Posterior cingulate gyrus (tissue), 11 donors: ENCODE results near the gene PSMD5.

Experiments used
- DNase-seq, 10 donors: peaks; one replicate each; pipeline versions ENCODE4 v3.0.0 to v3.0.0-alpha.2; 2020 to 2021; ENCODE audit warnings: mixed read lengths in 3 of 10
- intact Hi-C: fragments of 100-400 bp; cut with DNase I; formaldehyde crosslinking; loops from one replicate; pipeline ENCODE4 v1.15.1; 2023

The PSMD5 gene

GRCh38 chr9:120860083-120860482 lies 17.4 kb upstream of the PSMD5 start:
- peak in 1 of 10 donors; percentile 61 for DNase-seq
- intact Hi-C loops = no loop called here

- DNase-seq = no peak
- intact Hi-C loops = no loop called here
Observed at GRCh38 chr9:120859361-120859760, 16.6 kb upstream of the PSMD5 start.

GRCh38 chr9:120857902-120858301 lies 15.2 kb upstream of the PSMD5 start:
- intact Hi-C loops = no loop called here
- peak in 1 of 10 donors; percentile 76 for DNase-seq

- intact Hi-C loops = no loop called here
- DNase-seq = peak in 2 of 10 donors; percentile 37 to 56
Observed at GRCh38 chr9:120857481-120857880, 14.8 kb upstream of the PSMD5 start.

- intact Hi-C loops = no loop called here
- peak in 1 of 10 donors; percentile 63 for DNase-seq
Observed at GRCh38 chr9:120856700-120857099, 14.0 kb upstream of the PSMD5 start.

GRCh38 chr9:120855827-120856670 lies 13.3 kb upstream of the PSMD5 start:
- intact Hi-C loops = no loop called here
- DNase-seq = peak in 1 of 10 donors; percentile 40

- intact Hi-C loops = no loop called here
- DNase-seq = no peak
Observed at GRCh38 chr9:120854596-120855327, 12.0 kb upstream of the PSMD5 start.

- DNase-seq = no peak
- intact Hi-C loops = no loop called here
Observed at GRCh38 chr9:120853198-120853597, 10.5 kb upstream of the PSMD5 start.

GRCh38 chr9:120852240-120853010 lies 9.7 kb upstream of the PSMD5 start:
- intact Hi-C loops = no loop called here
- no peak for DNase-seq

- DNase-seq = no peak
- intact Hi-C loops = no loop called here
Observed at GRCh38 chr9:120851449-120851848, 8.7 kb upstream of the PSMD5 start.

GRCh38 chr9:120850315-120850714 lies 7.6 kb upstream of the PSMD5 start:
- intact Hi-C loops = no loop called here

GRCh38 chr9:120846906-120847305 lies 4.2 kb upstream of the PSMD5 start:
- intact Hi-C loops = no loop called here
- DNase-seq = no peak

More at GRCh38 chr9:120850315-120850714, 7.6 kb upstream of the PSMD5 start:
- DNase-seq = no peak

GRCh38 chr9:120846251-120846889 lies 3.6 kb upstream of the PSMD5 start:
- DNase-seq = no peak
- intact Hi-C loops = no loop called here

- no peak for DNase-seq
- intact Hi-C loops = no loop called here
Observed at GRCh38 chr9:120845255-120845654, 2.5 kb upstream of the PSMD5 start.

- intact Hi-C loops = loop anchor here (5.0 kb wide), 2 partner anchors 35 to 50 kb away; partner anchors contain the start of genes FBXW2 and PHF19
- peak in 2 of 10 donors; percentile 25 to 87 for DNase-seq
Observed at GRCh38 chr9:120841930-120842684, 615 bp downstream of the PSMD5 start.

- intact Hi-C loops = no loop called here
- DNase-seq = no peak
Observed at GRCh38 chr9:120839146-120839545, 3.6 kb downstream of the PSMD5 start.

GRCh38 chr9:120837921-120838320 lies 4.8 kb downstream of the PSMD5 start:
- intact Hi-C loops = no loop called here
- no peak for DNase-seq

GRCh38 chr9:120833325-120833724 lies 9.4 kb downstream of the PSMD5 start:
- intact Hi-C loops = no loop called here
- DNase-seq = no peak

- DNase-seq = no peak
- intact Hi-C loops = no loop called here
Observed at GRCh38 chr9:120832807-120833206, 9.9 kb downstream of the PSMD5 start.

- intact Hi-C loops = no loop called here
- DNase-seq = no peak
Observed at GRCh38 chr9:120830865-120831264, 11.9 kb downstream of the PSMD5 start.
